GM12878 (cell line): ENCODE data around the gene STK11. TPM values are rescaled to one million over a fixed set of nuclear protein-coding genes. Genes with fewer than 3 reads are reported as not detected.

Source experiments
- ATAC-seq: fragments of 200-7000 bp; cut with Tn5 transposase; 3 replicates; pipeline ENCODE4 v1.9.1; 2020; ENCODE audit warnings: mild to moderate bottlenecking, moderate library complexity
- BruUV-seq: library from RNA; stranded (reverse); fragments of 400-500 nt; replicated peaks from 2 replicates; lab custom pipeline; 2021; lab: Mats Ljungman, UMichigan
- CTCF ChIA-PET: fragments of 300-600 bp; sonication (Branson Sonifier 250); formaldehyde crosslinking; extraction: SDS; loops from one replicate; lab custom pipeline; 2021; ENCODE audit warnings: inconsistent platforms; lab: Yijun Ruan, JAX
- POLR2A ChIA-PET: fragments of 350-600 bp; formaldehyde crosslinking; extraction: SDS; loops from one replicate; lab custom pipeline; 2021; ENCODE audit warnings: inconsistent platforms; lab: Charles Lee
- RAD21 ChIA-PET: fragments of 300-600 bp; sonication (Branson Sonifier 250); formaldehyde crosslinking; loops from one replicate; lab custom pipeline; 2023; ENCODE audit warnings: antibody characterized with exemption; ENCODE audit not compliant: unreplicated experiment; lab: Charles Lee
- SMC1A ChIA-PET: fragments of 300-600 bp; sonication (Branson Sonifier 250); formaldehyde crosslinking; loops from one replicate; lab custom pipeline; 2023; ENCODE audit not compliant: unreplicated experiment, uncharacterized antibody; lab: Charles Lee
- DNase-seq: peaks from one replicate; pipeline ENCODE4 v3.0.0-alpha.2; 2011; ENCODE audit warnings: low read depth, low spot score
- FAIRE-seq: peaks from 3 replicates; lab custom pipeline; 2011; peaks lifted over from hg19 to GRCh38; lab: Jason Lieb, UNC
- H2AFZ ChIP-seq: 2 replicates; pipeline ENCODE4 v1.6.0; 2011; ENCODE audit warnings: low read depth, low read length, control low read depth; ENCODE audit not compliant: control insufficient read depth
- H3K27ac ChIP-seq: 2 replicates; pipeline ENCODE4 v1.5.1; 2011; ENCODE audit warnings: control low read depth; ENCODE audit not compliant: control insufficient read depth, insufficient read depth
- H3K27me3 ChIP-seq, 2 experiments: replicated peaks in 1 of 2; 2 replicates each; pipeline versions ENCODE4 v1.6.0 to v1.6.1; 2011; ENCODE audit warnings: low read length in 1 of 2; ENCODE audit not compliant: control insufficient read depth in 2 of 2, insufficient read depth in 2 of 2
- H3K36me3 ChIP-seq, 2 experiments: 2 replicates each; pipeline ENCODE4 v1.5.1; 2011; ENCODE audit warnings: low read length in 1 of 2; ENCODE audit not compliant: control insufficient read depth in 2 of 2, insufficient read depth in 2 of 2
- H3K4me1 ChIP-seq: 2 replicates; pipeline ENCODE4 v1.6.1; 2011; ENCODE audit warnings: mild to moderate bottlenecking, low read length, moderate library complexity, mixed read lengths; ENCODE audit not compliant: control insufficient read depth, insufficient read depth
- H3K4me2 ChIP-seq: 2 replicates; pipeline ENCODE4 v1.6.0; 2011; ENCODE audit warnings: control low read depth; ENCODE audit not compliant: control insufficient read depth, insufficient read depth
- H3K4me3 ChIP-seq: fragments of 200-600 bp; sonication (generic); 2 replicates; pipeline ENCODE4 v1.5.1; 2016
- H3K79me2 ChIP-seq: 2 replicates; pipeline ENCODE4 v1.6.0; 2011; ENCODE audit warnings: low read length; ENCODE audit not compliant: control insufficient read depth, insufficient read depth
- H3K9ac ChIP-seq: 2 replicates; pipeline ENCODE4 v1.8.0; 2011; ENCODE audit warnings: low read length, control low read depth, mixed read lengths; ENCODE audit not compliant: control insufficient read depth, insufficient read depth
- H3K9me3 ChIP-seq: replicated peaks from 3 replicates; pipeline ENCODE4 v1.5.1; 2011; ENCODE audit warnings: mild to moderate bottlenecking, low read length; ENCODE audit not compliant: control insufficient read depth, insufficient read depth
- H4K20me1 ChIP-seq: 2 replicates; pipeline ENCODE4 v1.6.0; 2011; ENCODE audit not compliant: control insufficient read depth, insufficient read depth
- BACH1 ChIP-seq: fragments of 450-650 bp; IDR thresholded peaks from 2 replicates; pipeline ENCODE4 v1.6.1; 2017; ENCODE audit warnings: mild to moderate bottlenecking, borderline replicate concordance
- CTCF ChIP-seq, 3 experiments: IDR thresholded peaks in 2 of 3; conservative IDR thresholded peaks in 1 of 3; 2 replicates each; pipeline ENCODE4 v1.5.1; 2011; ENCODE audit warnings: low read depth in 3 of 3, low read length in 3 of 3, mild to moderate bottlenecking in 3 of 3, control low read depth in 2 of 3, moderate library complexity in 2 of 3, inconsistent platforms in 1 of 3, mixed read lengths in 1 of 3; ENCODE audit not compliant: control insufficient read depth in 2 of 3, insufficient read depth in 1 of 3; ENCODE audit errors: extremely low read depth in 1 of 3
- IKZF2 ChIP-seq, 2 experiments: fragments of 450-650 bp; IDR thresholded peaks; 2 replicates each; pipeline ENCODE4 v1.6.1; 2017; ENCODE audit warnings: mild to moderate bottlenecking in 2 of 2, moderate library complexity in 2 of 2
- MYB ChIP-seq: fragments of 150-350 bp; IDR thresholded peaks from 2 replicates; pipeline ENCODE4 v1.6.1; 2014; ENCODE audit warnings: mild to moderate bottlenecking, low read depth, low read length, borderline replicate concordance
- POLR2A ChIP-seq: IDR thresholded peaks from 2 replicates; pipeline ENCODE4 v1.6.1; 2011; ENCODE audit warnings: low read depth, mild to moderate bottlenecking, low read length
- POLR2AphosphoS5 ChIP-seq: IDR thresholded peaks from 2 replicates; pipeline ENCODE4 v1.6.1; 2011; ENCODE audit warnings: mild to moderate bottlenecking, low read length, inconsistent platforms
- RAD51 ChIP-seq: fragments of 450-650 bp; IDR thresholded peaks from 2 replicates; pipeline ENCODE4 v1.6.1; 2016; ENCODE audit warnings: moderate library complexity, mild to moderate bottlenecking, inconsistent platforms
- SMARCA5 ChIP-seq: fragments of 450-650 bp; IDR thresholded peaks from 2 replicates; pipeline ENCODE4 v1.6.1; 2017; ENCODE audit warnings: mild to moderate bottlenecking
- ZNF384 ChIP-seq: IDR thresholded peaks from 2 replicates; pipeline ENCODE4 v1.6.1; 2012; ENCODE audit warnings: low read depth, mild to moderate bottlenecking, low read length, improper control_type of control experiment, borderline replicate concordance
- WGBS: methylation state at CpG from one replicate; pipeline ENCODE4 v1.1.6; 2016; ENCODE audit warnings: low lambda C conversion rate; ENCODE audit not compliant: insufficient replicate concordance, insufficient coverage; ENCODE audit errors: missing lambda C conversion rate; 5-methylcytosine and 5-hydroxymethylcytosine counted together
- in situ Hi-C: fragments of 300-500 bp; cut with MboI; formaldehyde crosslinking; loops from 9 replicates; pipeline ENCODE4 v1.14.3; 2018; ENCODE audit warnings: mixed read lengths
- intact Hi-C: fragments of 100-400 bp; cut with micrococcal nuclease; formaldehyde crosslinking; loops from one replicate; pipeline ENCODE4 v1.14.2; 2022; ENCODE audit not compliant: unreplicated experiment
- polyA plus RNA-seq, 11 experiments: library from polyadenylated mRNA; depleted of rRNA in 4 of 11; unstranded in 6 of 11; stranded (reverse) in 5 of 11; fragments of >200 nt; fragmentation: Nextera tagmentation in 4 of 11; fragmentation: Illumina TruSeq in 1 of 11; extraction: Ambion mirVana in 4 of 11; extraction: Trizol in 1 of 11; gene quantifications; 1 replicate in 1 of 11; 2 replicates in 10 of 11; pipeline versions ENCODE4 v1.2.1 to v1.2.3, GENCODE V29; 2011 to 2016; ENCODE audit warnings: inconsistent platforms in 2 of 11, missing spikeins in 2 of 11, low read depth in 1 of 11
- total RNA-seq, 4 experiments: library from RNA; depleted of rRNA in 3 of 4; stranded (reverse); fragments of >200 nt in 3 of 4; fragmentation: Illumina TruSeq in 1 of 4; extraction: Trizol in 1 of 4; gene quantifications; 2 replicates each; pipeline versions ENCODE4 v1.2.1 to v1.2.3, GENCODE V29; 2013 to 2021

STK11 gene
- total and polyA plus RNA-seq, 10 of the 15 experiments (the other 5 are each of a cell fraction or from before 2014, with no cell fraction given) = 0.33 to 71.0 (median 23.8) TPM

- peaks cover 34% of the 10 kb centered on the region for H3K4me1 ChIP-seq
- SMC1A ChIA-PET = interaction anchor here (0.6 to 1.4 kb wide), 2 partner anchors 8 to 229 kb away, joined by 3 to 4 read pairs; no protein-coding TSS in a partner anchor
- intact Hi-C loops = no loop called here
- TSS peak; percentile 61 for BruUV-seq
- CTCF ChIA-PET = interaction anchor here (1.0 to 2.2 kb wide), 2 partner anchors 8 to 14 kb away, joined by 4 to 10 read pairs; no protein-coding TSS in a partner anchor
- DNase-seq = no peak
- no peak for ATAC-seq
- peaks cover 14 to 29% of the 10 kb centered on the region in 2 experiments; a peak in 3 of 4 replicates for H3K36me3 ChIP-seq
- no peak for FAIRE-seq
- in situ Hi-C loops = no loop called here
- H3K4me2 ChIP-seq = peak overlapping the region; percentile 98
- peak overlapping the region; percentile 68; the same call in 1 of the 2 replicates for H3K4me3 ChIP-seq
- RAD21 ChIA-PET = interaction anchor here (0.6 to 1.8 kb wide), 3 partner anchors 9 to 170 kb away, joined by 3 to 6 read pairs (median 4); no protein-coding TSS in a partner anchor
- no peaks in the 10 kb centered on the region for H3K27me3 ChIP-seq
- peak overlapping the region; percentile 78 for H3K9ac ChIP-seq
- peak overlapping the region; percentile 96 for H3K27ac ChIP-seq
- no peak overlapping the region for H2AFZ ChIP-seq
- 26% methylated on average over 7 of the region's 8 CpGs for WGBS
- POLR2A ChIA-PET = interaction anchor here (0.6 to 2.4 kb wide), 6 partner anchors 8 to 479 kb away, joined by 3 to 12 read pairs (median 4); no protein-coding TSS in a partner anchor
- TF ChIP-seq POLR2AphosphoS5 (peak; percentile 38; the same call in 1 of the 2 replicates), IKZF2 (IDR thresholded peaks at IDR 0.05) (peak; percentile 18 to 20; a peak in 1 of 4 replicates), SMARCA5 (no peak), RAD51 (no peak), BACH1 (0 out of 2 replicates have a peak, but pooled peaks have one; percentile 21), POLR2A (peak; percentile 61)
- no peaks in the 10 kb centered on the region for H4K20me1 ChIP-seq
- H3K9me3 ChIP-seq = no peaks in the 10 kb centered on the region
- H3K79me2 ChIP-seq = peaks cover 55% of the 10 kb centered on the region
These were observed 52.5 kb downstream of the STK11 start for GRCh38 chr19:1258163-1258492.

GRCh38 chr19:1258707-1259205, 53.2 kb downstream of the STK11 start:
- RAD21 ChIA-PET = interaction anchor here (0.6 to 1.8 kb wide), 3 partner anchors 8 to 171 kb away, joined by 3 to 6 read pairs (median 4); no protein-coding TSS in a partner anchor
- Histone ChIP-seq H3K4me1 (peaks cover 35% of the 10 kb centered on the region), H4K20me1 (no peaks in the 10 kb centered on the region), H2AFZ (no peak overlapping the region), H3K9ac (peak overlapping the region; percentile 78), H3K36me3 (peaks cover 14 to 27% of the 10 kb centered on the region in 2 experiments; a peak in 3 of 4 replicates), H3K4me3 (peak overlapping the region; percentile 68), H3K79me2 (peaks cover 48% of the 10 kb centered on the region), H3K27ac (peak overlapping the region; percentile 96), H3K9me3 (no peaks in the 10 kb centered on the region), H3K27me3 (no peaks in the 10 kb centered on the region), H3K4me2 (peak overlapping the region; percentile 98)
- in situ Hi-C loops (no loop called here), intact Hi-C loops (no loop called here)
- SMC1A ChIA-PET = interaction anchor here (0.6 to 1.4 kb wide), 2 partner anchors 8 to 229 kb away, joined by 3 to 4 read pairs; no protein-coding TSS in a partner anchor
- peak; percentile 49 for FAIRE-seq
- TF ChIP-seq ZNF384 (peak; percentile 51; the same call in 1 of the 2 replicates), CTCF (IDR thresholded peaks at IDR 0.05 in 2 of 3, conservative IDR thresholded peaks at IDR 0.05 in 1 of 3; ENCODE audit: control insufficient read depth in 2 of 3, extremely low read depth in 1 of 3, insufficient read depth in 1 of 3, low read depth in 3 of 3, low read length in 3 of 3) (0 out of 6 replicates have a peak, but pooled peaks of 1 of the 3 experiments have one; percentile 0), MYB (no peak)
- ATAC-seq = no peak; the same call in 1 of the 3 replicates
- DNase-seq = no peak
- CTCF ChIA-PET = interaction anchor here (0.9 to 2.2 kb wide), 4 partner anchors 8 to 156 kb away, joined by 3 to 10 read pairs (median 4); partner anchors contain the start of gene CIRBP
- no TSS peak for BruUV-seq
- WGBS = 0% methylated on average over 14 of the region's 15 CpGs
- POLR2A ChIA-PET = interaction anchor here (0.6 to 2.4 kb wide), 7 partner anchors 8 to 478 kb away, joined by 3 to 12 read pairs (median 5); partner anchors contain the start of gene CIRBP
